H1 (cell line): ENCODE data around the gene GDE1.

Source experiments
- ATF3 ChIP-seq: IDR thresholded peaks from 2 replicates; pipeline ENCODE4 v1.6.1; 2011; ENCODE audit warnings: low read depth, mild to moderate bottlenecking, low read length; ENCODE audit not compliant: insufficient read depth
- POLR2A ChIP-seq, 2 experiments: IDR thresholded peaks; 1 replicate in 1 of 2; 2 replicates in 1 of 2; pipeline ENCODE4 v1.6.1; 2011; ENCODE audit warnings: low read depth in 2 of 2, low read length in 2 of 2, mild to moderate bottlenecking in 2 of 2; ENCODE audit errors: control extremely low read depth in 1 of 2
- SP2 ChIP-seq: IDR thresholded peaks from 2 replicates; pipeline ENCODE4 v1.6.1; 2012; ENCODE audit warnings: mild to moderate bottlenecking, low read length, inconsistent platforms

GRCh38 chr16:19484096-19484495 is 37.8 kb downstream of the GDE1 start:
- TF ChIP-seq POLR2A (IDR thresholded peaks at IDR 0.05; ENCODE audit: control extremely low read depth in 1 of 2, low read depth in 2 of 2, low read length in 2 of 2) (no peak), ATF3 (no peak), SP2 (no peak)
